ENCODE measurements around the gene OVCH2.
"Not testable (repeated sequence)": the region's sequence is repeated elsewhere in the genome, so short reads cannot be mapped to it uniquely, and the experiment has no call there.

Gene OVCH2

GRCh38 chr11:7706377-7706776 is at the start of gene OVCH2:
Gene OVCH2 (minus strand): TSS chr11:7706477. CDS start chr11:7706394, 83 bp downstream.
- DNase-seq (ENCODE audit: low read depth in 2 of 3, low spot score in 2 of 3) = no peak

GRCh38 chr11:7749456-7749855 is 43.2 kb upstream of the OVCH2 start:
- DNase-seq (ENCODE audit: low read depth in 2 of 3, low spot score in 2 of 3) = no peak

GRCh38 chr11:7734767-7735166 is 28.5 kb upstream of the OVCH2 start:
- DNase-seq (ENCODE audit: low read depth in 2 of 3, low spot score in 2 of 3) = not testable (repeated sequence)

GRCh38 chr11:7714786-7715185 is 8.5 kb upstream of the OVCH2 start:
- DNase-seq (ENCODE audit: low read depth in 2 of 3, low spot score in 2 of 3) = no peak

- no peak for DNase-seq (ENCODE audit: low read depth in 2 of 3, low spot score in 2 of 3)
These were observed 2.5 kb downstream of the OVCH2 start for GRCh38 chr11:7703740-7704139.

- no peak for DNase-seq (ENCODE audit: low read depth in 2 of 3, low spot score in 2 of 3)
These were observed 9.9 kb downstream of the OVCH2 start for GRCh38 chr11:7696424-7696823.

- DNase-seq (ENCODE audit: low read depth in 2 of 3, low spot score in 2 of 3) = no peak
These were observed 12.0 kb downstream of the OVCH2 start for GRCh38 chr11:7694235-7694634.

GRCh38 chr11:7692426-7692825 is 13.9 kb downstream of the OVCH2 start:
- DNase-seq (ENCODE audit: low read depth in 2 of 3, low spot score in 2 of 3) = no peak

- no peak for DNase-seq (ENCODE audit: low read depth in 2 of 3, low spot score in 2 of 3)
These were observed 14.4 kb downstream of the OVCH2 start for GRCh38 chr11:7691759-7692350.

- DNase-seq (ENCODE audit: low read depth in 2 of 3, low spot score in 2 of 3) = no peak
These were observed 15.6 kb downstream of the OVCH2 start for GRCh38 chr11:7690648-7691047.

- DNase-seq (ENCODE audit: low read depth in 2 of 3, low spot score in 2 of 3) = no peak
These were observed 17.0 kb downstream of the OVCH2 start for GRCh38 chr11:7689239-7689638.

GRCh38 chr11:7688238-7688826 is 17.9 kb downstream of the OVCH2 start:
- no peak for DNase-seq (ENCODE audit: low read depth in 2 of 3, low spot score in 2 of 3)

- no peak for DNase-seq (ENCODE audit: low read depth in 2 of 3, low spot score in 2 of 3)
These were observed 18.9 kb downstream of the OVCH2 start for GRCh38 chr11:7687386-7687785.

- no peak for DNase-seq (ENCODE audit: low read depth in 2 of 3, low spot score in 2 of 3)
These were observed 19.5 kb downstream of the OVCH2 start for GRCh38 chr11:7686761-7687160.

GRCh38 chr11:7683571-7683970 is 22.7 kb downstream of the OVCH2 start:
- DNase-seq (ENCODE audit: low read depth in 2 of 3, low spot score in 2 of 3) = no peak

- no peak for DNase-seq (ENCODE audit: low read depth in 2 of 3, low spot score in 2 of 3)
These were observed 28.5 kb downstream of the OVCH2 start for GRCh38 chr11:7677796-7678201.

- no peak for DNase-seq (ENCODE audit: low read depth in 2 of 3, low spot score in 2 of 3)
These were observed 29.2 kb downstream of the OVCH2 start for GRCh38 chr11:7677071-7677470.

- no peak for DNase-seq (ENCODE audit: low read depth in 2 of 3, low spot score in 2 of 3)
These were observed 30.6 kb downstream of the OVCH2 start for GRCh38 chr11:7675631-7676030.

GRCh38 chr11:7673724-7674434 is 32.4 kb downstream of the OVCH2 start:
- DNase-seq (ENCODE audit: low read depth in 2 of 3, low spot score in 2 of 3) = no peak

- DNase-seq (ENCODE audit: low read depth in 2 of 3, low spot score in 2 of 3) = no peak
These were observed 33.1 kb downstream of the OVCH2 start, which contains the start of gene CYB5R2 for GRCh38 chr11:7672960-7673723. Gene CYB5R2 (minus strand): TSS chr11:7673500. CDS start chr11:7672825, 675 bp downstream.

- DNase-seq (ENCODE audit: low read depth in 2 of 3, low spot score in 2 of 3) = no peak
These were observed 33.9 kb downstream of the OVCH2 start for GRCh38 chr11:7672276-7672959.

All from activated CD8-positive, alpha-beta memory T cell treated with anti-CD3 and anti-CD28 coated beads for 48 hours (primary cell).